H1 (cell line): ENCODE results near the gene IL1RL1. TPM values are rescaled to one million over a fixed set of nuclear protein-coding genes. Genes with fewer than 3 reads are reported as not detected.

ENCODE experiments used
- CTCF ChIA-PET: fragments of 300-600 bp; sonication (Branson Sonifier 250); formaldehyde crosslinking; loops from one replicate; lab custom pipeline; 2021; ENCODE audit not compliant: partially characterized antibody; lab: Charles Lee
- POLR2A ChIA-PET: fragments of 300-600 bp; sonication (Branson Sonifier 250); formaldehyde crosslinking; loops from one replicate; lab custom pipeline; 2021; ENCODE audit warnings: inconsistent platforms; ENCODE audit not compliant: partially characterized antibody; lab: Charles Lee
- DNase-seq, 2 experiments: peaks; one replicate each; pipeline versions ENCODE4 v3.0.0 to v3.0.0-alpha.2; 2010 to 2022; ENCODE audit warnings: low spot score in 2 of 2, low read depth in 1 of 2, mixed read lengths in 1 of 2
- FAIRE-seq: peaks from 2 replicates; lab custom pipeline; 2011; peaks lifted over from hg19 to GRCh38; lab: Jason Lieb, UNC
- H2AFZ ChIP-seq: 2 replicates; pipeline ENCODE4 v1.8.1; 2012; ENCODE audit warnings: low read length, inconsistent platforms
- H2AK5ac ChIP-seq: 2 replicates; pipeline ENCODE4 v1.6.1; 2013; ENCODE audit warnings: low read depth, low read length
- H2BK120ac ChIP-seq: replicated peaks from 2 replicates; pipeline ENCODE3; 2013; ENCODE audit warnings: low read depth, low read length, inconsistent platforms
- H2BK12ac ChIP-seq: 2 replicates; pipeline ENCODE4 v1.6.1; 2013; ENCODE audit warnings: low read depth, low read length
- H2BK15ac ChIP-seq: 2 replicates; pipeline ENCODE4 v1.6.1; 2013; ENCODE audit warnings: low read length
- H2BK20ac ChIP-seq: 2 replicates; pipeline ENCODE4 v1.6.1; 2013; ENCODE audit warnings: low read length
- H2BK5ac ChIP-seq: 2 replicates; pipeline ENCODE4 v1.6.1; 2013; ENCODE audit warnings: low read depth, low read length
- H3K14ac ChIP-seq: 2 replicates; pipeline ENCODE4 v1.6.1; 2013; ENCODE audit warnings: inconsistent platforms; ENCODE audit not compliant: insufficient read length
- H3K18ac ChIP-seq: 2 replicates; pipeline ENCODE4 v1.6.1; 2013; ENCODE audit warnings: low read length; ENCODE audit errors: extremely low read depth
- H3K23ac ChIP-seq: 2 replicates; pipeline ENCODE4 v1.6.1; 2013; ENCODE audit warnings: inconsistent platforms; ENCODE audit not compliant: insufficient read length
- H3K23me2 ChIP-seq: 2 replicates; pipeline ENCODE4 v1.6.1; 2013; ENCODE audit warnings: low read depth, low read length
- H3K27ac ChIP-seq: 2 replicates; pipeline ENCODE4 v1.6.1; 2011; ENCODE audit warnings: low read depth, low read length, inconsistent platforms
- H3K27me3 ChIP-seq, 4 experiments: replicated peaks in 1 of 4; 1 replicate in 1 of 4; 2 replicates in 3 of 4; pipeline versions ENCODE4 v1.6.1 to v1.8.1; 2011 to 2013; ENCODE audit warnings: low read length in 3 of 4, mild to moderate bottlenecking in 3 of 4, inconsistent platforms in 2 of 4, mixed read lengths in 2 of 4, moderate library complexity in 1 of 4; ENCODE audit not compliant: control insufficient read depth in 3 of 4, insufficient read depth in 3 of 4; ENCODE audit errors: extremely low read depth in 1 of 4
- H3K36me3 ChIP-seq, 4 experiments: 2 replicates each; pipeline versions ENCODE4 v1.6.1 to v1.8.1; 2011 to 2013; ENCODE audit warnings: mild to moderate bottlenecking in 4 of 4, low read length in 3 of 4, moderate library complexity in 2 of 4, control low read depth in 1 of 4, inconsistent platforms in 1 of 4; ENCODE audit not compliant: insufficient read depth in 4 of 4, control insufficient read depth in 2 of 4
- H3K4ac ChIP-seq: replicated peaks from 2 replicates; pipeline ENCODE3; 2013; ENCODE audit warnings: low read length, low read depth, mixed read lengths, inconsistent platforms; ENCODE audit not compliant: insufficient read length
- H3K4me1 ChIP-seq, 4 experiments: replicated peaks in 1 of 4; 1 replicate in 1 of 4; 2 replicates in 3 of 4; pipeline versions ENCODE4 v1.6.1 to v1.8.1; 2011 to 2013; ENCODE audit warnings: low read length in 3 of 4, inconsistent platforms in 2 of 4, mixed read lengths in 1 of 4; ENCODE audit not compliant: insufficient read depth in 4 of 4, control insufficient read depth in 3 of 4
- H3K4me2 ChIP-seq, 2 experiments: 2 replicates each; pipeline versions ENCODE4 v1.6.1 to v1.8.1; 2011 to 2013; ENCODE audit warnings: low read depth in 2 of 2, low read length in 2 of 2, control low read depth in 1 of 2, inconsistent platforms in 1 of 2, mild to moderate bottlenecking in 1 of 2; ENCODE audit not compliant: insufficient read depth in 1 of 2
- H3K4me3 ChIP-seq, 4 experiments: fragments of 200-600, 300-600 bp in 1 of 4; sonication (generic), shearing (Covaris generic), sonication (Bioruptor Twin) in 1 of 4; 2 replicates each; pipeline versions ENCODE4 v1.5.1 to v1.8.1; 2011 to 2016; ENCODE audit warnings: low read length in 4 of 4, low read depth in 3 of 4, control low read depth in 2 of 4, inconsistent platforms in 2 of 4, mild to moderate bottlenecking in 2 of 4, mixed read lengths in 1 of 4, moderate library complexity in 1 of 4; ENCODE audit not compliant: insufficient read depth in 2 of 4; ENCODE audit errors: extremely low read depth in 1 of 4
- H3K56ac ChIP-seq: replicated peaks from 2 replicates; pipeline ENCODE3; 2013; ENCODE audit warnings: low read depth, mild to moderate bottlenecking, mixed read lengths, low read length, inconsistent platforms; ENCODE audit not compliant: insufficient read length
- H3K79me1 ChIP-seq: 2 replicates; pipeline ENCODE4 v1.6.1; 2013; ENCODE audit warnings: low read depth, low read length, control low read depth
- H3K79me2 ChIP-seq, 2 experiments: 2 replicates each; pipeline versions ENCODE4 v1.6.1 to v1.8.1; 2012 to 2013; ENCODE audit warnings: low read length in 2 of 2, mild to moderate bottlenecking in 2 of 2, inconsistent platforms in 1 of 2; ENCODE audit not compliant: insufficient read depth in 2 of 2, control insufficient read depth in 1 of 2
- H3K9ac ChIP-seq, 4 experiments: replicated peaks in 1 of 4; 1 replicate in 1 of 4; 2 replicates in 3 of 4; pipeline versions ENCODE4 v1.6.1 to v1.8.1; 2011 to 2013; ENCODE audit warnings: low read depth in 3 of 4, low read length in 3 of 4, control low read depth in 2 of 4, mild to moderate bottlenecking in 2 of 4, moderate library complexity in 2 of 4, inconsistent platforms in 1 of 4; ENCODE audit errors: extremely low read depth in 1 of 4
- H3K9me3 ChIP-seq, 2 experiments: 2 replicates each; pipeline versions ENCODE4 v1.6.1 to v1.8.1; 2012 to 2013; ENCODE audit warnings: mild to moderate bottlenecking in 2 of 2, moderate library complexity in 2 of 2, control low read depth in 1 of 2, inconsistent platforms in 1 of 2, low read depth in 1 of 2, low read length in 1 of 2, mixed read lengths in 1 of 2; ENCODE audit not compliant: insufficient read depth in 2 of 2
- H4K20me1 ChIP-seq, 2 experiments: replicated peaks in 1 of 2; 2 replicates each; pipeline versions ENCODE3 to v1.8.1; 2011 to 2013; ENCODE audit warnings: inconsistent platforms in 2 of 2, low read length in 2 of 2, mild to moderate bottlenecking in 1 of 2; ENCODE audit not compliant: insufficient read depth in 2 of 2, control insufficient read depth in 1 of 2
- H4K5ac ChIP-seq: 2 replicates; pipeline ENCODE4 v1.6.1; 2013; ENCODE audit warnings: low read length, low read depth, mixed read lengths, inconsistent platforms; ENCODE audit not compliant: insufficient read length
- H4K8ac ChIP-seq: 2 replicates; pipeline ENCODE4 v1.8.0; 2013; ENCODE audit warnings: mild to moderate bottlenecking, moderate library complexity, low read length, inconsistent platforms; ENCODE audit not compliant: insufficient read depth; ENCODE audit errors: extremely low read depth
- H4K91ac ChIP-seq: replicated peaks from 2 replicates; pipeline ENCODE3; 2013; ENCODE audit warnings: low read length, mixed read lengths, inconsistent platforms; ENCODE audit not compliant: insufficient read length
- BACH1 ChIP-seq: IDR thresholded peaks from 2 replicates; pipeline ENCODE4 v1.6.1; 2012; ENCODE audit warnings: low read length, improper control_type of control experiment
- BCL11A ChIP-seq, 2 experiments: IDR thresholded peaks; one replicate each; pipeline ENCODE4 v1.6.1; 2011; ENCODE audit warnings: low read depth in 2 of 2, low read length in 2 of 2, mild to moderate bottlenecking in 2 of 2
- CBX8 ChIP-seq: fragments of 300-800, 300-1000 bp; sonication (generic); IDR thresholded peaks from 2 replicates; pipeline ENCODE4 v1.7.1; 2016; ENCODE audit warnings: low read depth, low read length, borderline replicate concordance
- CHD1 ChIP-seq: IDR thresholded peaks from 2 replicates; pipeline ENCODE4 v1.6.1; 2012; ENCODE audit warnings: low read depth, low read length, improper control_type of control experiment
- EZH2 ChIP-seq: fragments of 200-600 bp; sonication (generic); IDR thresholded peaks from 2 replicates; pipeline ENCODE4 v1.7.1; 2012; ENCODE audit warnings: low read depth, mild to moderate bottlenecking, moderate library complexity, low read length, inconsistent platforms; ENCODE audit not compliant: severe bottlenecking
- HDAC2 ChIP-seq, 2 experiments: fragments of 300-600 bp in 1 of 2; sonication (generic) in 1 of 2; IDR thresholded peaks; 2 replicates each; pipeline ENCODE4 v1.6.1; 2011 to 2012; ENCODE audit warnings: low read depth in 2 of 2, low read length in 2 of 2, mild to moderate bottlenecking in 2 of 2, moderate library complexity in 2 of 2, borderline replicate concordance in 1 of 2, inconsistent platforms in 1 of 2
- JUN ChIP-seq: IDR thresholded peaks from 2 replicates; pipeline ENCODE4 v1.6.1; 2011; ENCODE audit warnings: low read depth, mild to moderate bottlenecking, improper control_type of control experiment, low read length
- KDM1A ChIP-seq: fragments of 200-600, 300-600 bp; sonication (generic); IDR thresholded peaks from 2 replicates; pipeline ENCODE4 v1.7.1; 2016; ENCODE audit warnings: mild to moderate bottlenecking, low read length, borderline replicate concordance
- KDM5A ChIP-seq: fragments of 200-600 bp; IDR thresholded peaks from 2 replicates; pipeline ENCODE4 v1.7.1; 2012; ENCODE audit warnings: mild to moderate bottlenecking, low read length, inconsistent platforms, mixed read lengths
- NRF1 ChIP-seq: IDR thresholded peaks from 2 replicates; pipeline ENCODE4 v1.6.1; 2011; ENCODE audit warnings: mild to moderate bottlenecking, low read depth, low read length, improper control_type of control experiment
- RBBP5 ChIP-seq: IDR thresholded peaks from 2 replicates; pipeline ENCODE4 v1.7.1; 2012; ENCODE audit warnings: low read depth, mild to moderate bottlenecking, inconsistent platforms, low read length, moderate library complexity, borderline replicate concordance
- RFX5 ChIP-seq: IDR thresholded peaks from 2 replicates; pipeline ENCODE4 v1.6.1; 2011; ENCODE audit warnings: low read depth, low read length, improper control_type of control experiment, borderline replicate concordance
- SAP30 ChIP-seq: fragments of 300-600 bp; sonication (generic); IDR thresholded peaks from 2 replicates; pipeline ENCODE4 v1.7.1; 2012; ENCODE audit warnings: low read length, moderate library complexity, mild to moderate bottlenecking, inconsistent platforms; ENCODE audit not compliant: insufficient read depth, insufficient replicate concordance
- SIRT6 ChIP-seq: IDR thresholded peaks from one replicate; pipeline ENCODE4 v1.7.1; 2012; ENCODE audit warnings: low read length, inconsistent platforms
- SP2 ChIP-seq: IDR thresholded peaks from 2 replicates; pipeline ENCODE4 v1.6.1; 2012; ENCODE audit warnings: mild to moderate bottlenecking, low read length, inconsistent platforms
- WGBS, 2 experiments: shearing (Covaris generic) in 1 of 2; methylation state at CpG; one replicate each; pipeline versions ENCODE4 v1.1.6 to v1.1.7; 2013 to 2015; ENCODE audit warnings: low lambda C conversion rate in 2 of 2, mixed read lengths in 2 of 2, inconsistent platforms in 1 of 2, low coverage in 1 of 2, missing lambda C conversion rate in 1 of 2; ENCODE audit not compliant: insufficient replicate concordance in 2 of 2, insufficient coverage in 1 of 2, insufficient read length in 1 of 2; ENCODE audit errors: extremely low coverage in 1 of 2, missing lambda C conversion rate in 1 of 2; 5-methylcytosine and 5-hydroxymethylcytosine counted together
- polyA plus RNA-seq, 7 experiments: library from polyadenylated mRNA; depleted of rRNA in 3 of 7; stranded (reverse) in 5 of 7; unstranded in 2 of 7; fragments of >200 nt in 5 of 7; fragments of 200-250 nt in 2 of 7; gene quantifications; 1 replicate in 5 of 7; 2 replicates in 1 of 7; 4 replicates in 1 of 7; pipeline versions ENCODE4 v1.2.1 to v1.2.3, GENCODE V29; 2011 to 2013; ENCODE audit warnings: missing spikeins in 2 of 7, mixed read lengths in 2 of 7
- total RNA-seq: library from RNA; stranded (reverse); fragmentation: NEBNext Ultra II Directional; extraction: Animal tissue kit (Norgen Biotek cat#: 25700); gene quantifications from 2 replicates; pipeline ENCODE4 v1.2.1, GENCODE V29; 2021

IL1RL1 gene
- total and polyA plus RNA-seq, 2 of the 8 experiments (the other 6 are each of a cell fraction or from before 2014, with no cell fraction given) = not detected

- no peak for FAIRE-seq
- TF ChIP-seq KDM1A (no peak), CBX8 (no peak), EZH2 (no peak), NRF1 (no peak), RBBP5 (no peak), JUN (no peak), BCL11A (IDR thresholded peaks at IDR 0.05; ENCODE audit: low read depth in 2 of 2, low read length in 2 of 2) (no peak), HDAC2 (IDR thresholded peaks at IDR 0.05; ENCODE audit: borderline replicate concordance in 1 of 2, low read depth in 2 of 2, low read length in 2 of 2) (no peak), SIRT6 (no peak), SAP30 (no peak), CHD1 (no peak), KDM5A (no peak), SP2 (no peak), RFX5 (no peak), BACH1 (no peak)
Observed at GRCh38 chr2:102357937-102358336, 46.6 kb downstream of the IL1RL1 start.

More at GRCh38 chr2:102357937-102358336, 46.6 kb downstream of the IL1RL1 start:
- no peak overlapping the region for H3K9ac ChIP-seq
- H4K8ac ChIP-seq = no peak overlapping the region
- WGBS, 2 experiments = 87% methylated on average over 2 of the region's 2 CpGs; no CpG with 5 or more reads in 1 of the 2 experiments
- H3K27me3 ChIP-seq = peaks cover 0 to 13% (median 9%) of the 10 kb centered on the region in 4 experiments; a peak in 5 of 7 replicates
- no peak for DNase-seq
- H4K91ac ChIP-seq = no peak overlapping the region
- no peak overlapping the region for H2AK5ac ChIP-seq
- no peaks in the 10 kb centered on the region for H3K79me2 ChIP-seq
- ChIA-PET POLR2A (no interaction called here), CTCF (interaction anchor here (0.6 to 0.7 kb wide), 2 partner anchors 22 to 84 kb away, joined by 3 to 5 read pairs; no protein-coding TSS in a partner anchor)
- H2AFZ ChIP-seq = no peak overlapping the region
- no peak overlapping the region for H2BK120ac ChIP-seq
- no peaks in the 10 kb centered on the region; the same call in 1 of the 2 replicates for H3K23me2 ChIP-seq
- H4K5ac ChIP-seq = no peak overlapping the region
- no peak overlapping the region for H3K4ac ChIP-seq
- no peak overlapping the region for H2BK12ac ChIP-seq
- H3K79me1 ChIP-seq = no peaks in the 10 kb centered on the region
- no peak overlapping the region for H3K4me2 ChIP-seq
- no peak overlapping the region for H3K18ac ChIP-seq
- H4K20me1 ChIP-seq = no peaks in the 10 kb centered on the region
- H3K14ac ChIP-seq = no peak overlapping the region
- H3K4me1 ChIP-seq = peaks cover 0 to 4% (median 1%) of the 10 kb centered on the region in 4 experiments; a peak in 1 of 7 replicates
- H2BK15ac ChIP-seq = no peak overlapping the region
- no peak overlapping the region for H3K4me3 ChIP-seq
- no peak overlapping the region for H3K27ac ChIP-seq
- H3K56ac ChIP-seq = no peak overlapping the region
- H3K36me3 ChIP-seq = no peaks in the 10 kb centered on the region
- H2BK20ac ChIP-seq = no peak overlapping the region
- H2BK5ac ChIP-seq = no peak overlapping the region
- H3K9me3 ChIP-seq = no peaks in the 10 kb centered on the region
- H3K23ac ChIP-seq = no peak overlapping the region
